IPS-NIHi7 (cell line): ENCODE data around the gene ZW10.
"Not testable (repeated sequence)": the region's sequence is repeated elsewhere in the genome, so short reads cannot be mapped to it uniquely, and the experiment has no call there.

ENCODE experiments used
- DNase-seq: peaks from one replicate; pipeline ENCODE4 v3.0.0; 2012; ENCODE audit warnings: mixed read lengths; ENCODE audit errors: extremely low spot score

Gene ZW10, protein sequence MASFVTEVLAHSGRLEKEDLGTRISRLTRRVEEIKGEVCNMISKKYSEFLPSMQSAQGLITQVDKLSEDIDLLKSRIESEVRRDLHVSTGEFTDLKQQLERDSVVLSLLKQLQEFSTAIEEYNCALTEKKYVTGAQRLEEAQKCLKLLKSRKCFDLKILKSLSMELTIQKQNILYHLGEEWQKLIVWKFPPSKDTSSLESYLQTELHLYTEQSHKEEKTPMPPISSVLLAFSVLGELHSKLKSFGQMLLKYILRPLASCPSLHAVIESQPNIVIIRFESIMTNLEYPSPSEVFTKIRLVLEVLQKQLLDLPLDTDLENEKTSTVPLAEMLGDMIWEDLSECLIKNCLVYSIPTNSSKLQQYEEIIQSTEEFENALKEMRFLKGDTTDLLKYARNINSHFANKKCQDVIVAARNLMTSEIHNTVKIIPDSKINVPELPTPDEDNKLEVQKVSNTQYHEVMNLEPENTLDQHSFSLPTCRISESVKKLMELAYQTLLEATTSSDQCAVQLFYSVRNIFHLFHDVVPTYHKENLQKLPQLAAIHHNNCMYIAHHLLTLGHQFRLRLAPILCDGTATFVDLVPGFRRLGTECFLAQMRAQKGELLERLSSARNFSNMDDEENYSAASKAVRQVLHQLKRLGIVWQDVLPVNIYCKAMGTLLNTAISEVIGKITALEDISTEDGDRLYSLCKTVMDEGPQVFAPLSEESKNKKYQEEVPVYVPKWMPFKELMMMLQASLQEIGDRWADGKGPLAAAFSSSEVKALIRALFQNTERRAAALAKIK

DNA sequence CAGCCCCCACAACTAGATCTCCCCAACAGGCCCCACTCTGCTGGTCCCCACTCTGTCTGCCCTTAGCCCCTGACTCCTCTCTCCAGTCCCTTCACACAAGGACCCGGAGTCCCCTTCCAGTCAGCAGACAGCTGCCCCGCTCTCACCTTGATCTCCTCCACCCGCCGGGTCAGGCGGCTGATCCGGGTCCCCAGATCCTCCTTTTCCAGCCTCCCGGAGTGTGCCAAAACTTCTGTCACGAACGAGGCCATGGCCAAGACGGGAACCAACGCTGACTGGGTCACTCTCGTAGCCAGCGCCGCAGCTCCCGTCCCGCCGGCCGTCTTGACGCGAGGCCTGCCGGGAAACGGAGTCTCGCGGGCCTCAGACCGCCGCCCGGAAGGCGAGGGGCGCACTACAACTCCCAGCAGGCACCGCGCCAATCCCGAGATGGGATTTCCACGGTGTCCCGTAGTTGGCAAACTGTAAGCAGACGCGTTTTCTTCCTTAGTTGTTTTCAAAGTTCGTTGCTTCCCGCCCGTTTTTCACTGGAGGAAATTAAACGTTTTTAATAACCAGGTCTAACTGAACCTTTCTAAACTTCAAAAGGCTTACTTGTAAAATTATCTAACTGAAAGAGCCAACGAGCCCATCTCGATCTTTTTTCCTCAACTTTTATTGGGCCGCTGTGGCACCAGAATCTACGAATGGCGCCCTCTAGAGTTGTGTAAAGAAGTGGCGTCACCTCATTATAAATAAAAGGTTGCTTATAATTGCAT, at the start of gene ZW10:
ZW10 (minus strand) TSS at position 277 of the 758 bp plus-strand sequence; CDS start at position 251, 26 bp downstream.
- DNase-seq: peak; percentile 95

DNA sequence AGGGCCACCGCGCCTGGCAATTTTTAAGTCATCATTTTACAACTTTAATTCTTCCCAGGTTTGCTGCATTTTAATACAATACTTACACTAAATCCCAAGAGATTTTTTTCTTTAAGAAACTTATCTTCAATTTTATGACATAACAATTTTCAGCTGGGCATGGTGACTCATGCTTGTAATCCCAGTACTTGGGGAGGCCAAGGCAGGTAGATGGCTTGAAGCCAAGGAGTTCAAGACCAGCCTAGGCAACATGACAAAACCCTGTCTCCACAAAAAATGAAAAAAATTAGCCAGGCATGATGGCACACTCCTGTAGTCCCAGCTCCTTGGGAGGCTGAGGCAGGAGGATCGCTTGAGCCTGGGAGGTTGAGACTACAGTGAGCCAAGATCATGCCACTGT, 44.9 kb upstream of the ZW10 start:
- no peak for DNase-seq

- no peak for DNase-seq
These were observed 44.1 kb upstream of the ZW10 start for GRCh38 chr11:113817626-113818025.

GRCh38 chr11:113817162-113817561, 43.7 kb upstream of the ZW10 start:
- no peak for DNase-seq

DNA sequence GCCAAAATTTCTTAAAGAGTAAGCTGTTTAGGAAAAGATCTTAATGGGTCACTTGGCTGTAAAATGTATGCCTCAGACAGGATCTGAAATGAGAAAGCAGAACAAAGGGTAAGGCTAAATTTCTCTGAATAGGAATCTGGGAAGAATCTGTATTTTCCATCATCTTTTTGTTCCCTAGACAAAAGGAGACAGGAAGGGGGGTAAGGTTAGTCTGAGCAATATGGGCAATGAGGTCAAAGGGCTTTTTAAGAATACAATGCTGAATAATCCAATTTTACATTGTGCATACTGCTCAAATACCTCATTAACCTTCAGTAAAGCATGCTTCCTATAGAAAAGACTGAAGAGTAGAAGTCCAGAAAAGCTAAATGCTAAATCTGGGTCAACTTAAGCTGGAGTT, 40.7 kb upstream of the ZW10 start:
- no peak for DNase-seq

- no peak for DNase-seq
These were observed 35.4 kb upstream of the ZW10 start for GRCh38 chr11:113808931-113809330.

DNA sequence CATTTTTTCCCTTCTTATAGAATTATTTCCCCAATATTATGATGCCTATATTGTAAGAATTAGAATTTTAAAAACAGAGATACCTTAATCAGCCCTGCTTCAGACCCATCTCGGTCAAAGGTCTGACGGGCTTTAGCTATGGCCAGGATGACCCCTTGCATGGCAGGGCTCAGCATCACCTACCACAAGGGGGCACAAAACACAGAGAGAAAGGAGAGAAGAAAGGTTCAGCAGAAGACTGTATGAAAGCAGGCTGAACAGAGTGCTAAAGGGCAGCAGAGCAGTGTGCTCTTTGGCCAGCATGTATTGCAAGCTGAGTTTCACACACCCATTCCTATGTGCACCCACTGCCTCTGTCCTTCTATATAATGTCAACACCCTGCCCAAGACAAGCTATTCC, 32.9 kb upstream of the ZW10 start:
- DNase-seq: peak; percentile 78

DNA sequence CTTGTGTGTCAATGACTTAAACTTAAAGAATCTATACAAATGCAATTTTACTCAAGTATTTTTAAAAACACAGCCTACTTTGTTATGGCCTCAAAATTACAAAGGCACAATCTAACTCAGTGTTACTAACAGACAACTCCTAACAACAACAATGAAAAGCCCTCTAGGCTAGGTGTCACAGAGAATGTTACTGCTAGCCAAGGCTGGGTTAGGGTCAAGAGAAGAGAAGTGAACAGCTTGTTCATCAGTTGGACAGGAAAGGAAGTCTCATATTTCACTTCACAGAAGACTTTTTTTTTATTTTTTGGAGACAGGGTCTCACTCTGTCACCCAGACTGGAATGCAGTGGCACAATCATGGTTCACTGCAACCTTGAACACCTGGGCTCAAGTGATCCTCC, 32.1 kb upstream of the ZW10 start:
- no peak for DNase-seq

DNA sequence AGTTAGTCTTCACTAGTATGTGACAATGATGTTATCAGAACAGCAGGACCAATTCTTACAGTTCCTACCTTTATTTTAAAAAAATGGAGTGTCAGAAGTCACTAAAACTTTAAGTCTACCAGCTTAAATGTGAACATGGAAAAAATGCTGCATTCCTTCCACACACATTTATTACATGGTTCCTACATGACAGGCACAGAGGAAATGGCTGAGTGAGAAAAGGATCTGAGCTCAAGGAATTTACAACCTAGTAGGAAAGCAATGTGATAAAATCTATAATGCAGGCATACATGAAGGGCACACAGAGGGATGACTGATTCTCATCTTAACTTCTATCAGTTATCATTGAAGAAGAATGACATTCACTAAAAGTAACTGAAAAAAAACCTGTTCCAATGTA, 29.1 kb upstream of the ZW10 start:
- no peak for DNase-seq

- DNase-seq: peak; percentile 65
These were observed 23.3 kb upstream of the ZW10 start for GRCh38 chr11:113796663-113797259.

- DNase-seq: no peak
These were observed 16.3 kb upstream of the ZW10 start for GRCh38 chr11:113789675-113790320.

DNA sequence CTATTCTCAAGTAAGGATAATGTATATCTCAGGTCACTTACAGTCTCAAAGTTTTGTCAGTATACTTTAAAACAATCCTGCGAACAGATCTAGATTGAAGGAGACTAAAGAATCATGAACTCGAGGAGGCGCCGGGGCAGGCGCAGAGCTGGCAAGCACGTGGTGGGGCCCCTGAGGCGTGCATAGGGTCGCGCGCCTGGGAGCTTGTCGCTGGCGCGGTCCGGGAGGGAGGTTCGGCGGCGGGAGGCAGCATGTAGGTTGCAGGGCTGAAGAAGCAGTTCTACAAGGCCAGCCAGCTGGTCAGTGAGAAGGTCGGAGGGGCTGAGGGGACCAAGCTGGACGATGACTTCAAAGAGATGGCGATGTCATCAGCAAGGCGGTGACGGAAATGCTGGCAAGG, 15.5 kb upstream of the ZW10 start:
- not testable (repeated sequence) for DNase-seq

DNA sequence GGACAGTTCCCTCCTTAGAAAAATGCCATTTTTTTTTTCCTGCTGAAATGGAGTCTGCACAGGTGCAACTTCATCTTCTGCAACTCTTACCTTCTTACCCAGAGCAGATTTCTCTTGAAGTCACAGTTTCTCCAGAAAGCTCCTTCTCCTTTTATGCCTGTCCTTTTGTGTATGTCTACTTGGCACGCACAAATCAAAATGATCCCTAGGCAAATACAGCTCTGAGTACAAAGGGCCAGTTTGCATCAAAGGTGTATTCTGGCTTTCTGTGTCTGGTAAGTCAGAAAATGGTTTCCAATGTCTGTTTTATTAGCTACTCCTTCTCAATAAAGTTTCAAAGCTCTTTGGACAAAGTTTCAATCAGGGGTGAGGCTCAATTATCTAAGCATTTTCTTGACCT, 8.6 kb upstream of the ZW10 start:
- no peak for DNase-seq

DNA sequence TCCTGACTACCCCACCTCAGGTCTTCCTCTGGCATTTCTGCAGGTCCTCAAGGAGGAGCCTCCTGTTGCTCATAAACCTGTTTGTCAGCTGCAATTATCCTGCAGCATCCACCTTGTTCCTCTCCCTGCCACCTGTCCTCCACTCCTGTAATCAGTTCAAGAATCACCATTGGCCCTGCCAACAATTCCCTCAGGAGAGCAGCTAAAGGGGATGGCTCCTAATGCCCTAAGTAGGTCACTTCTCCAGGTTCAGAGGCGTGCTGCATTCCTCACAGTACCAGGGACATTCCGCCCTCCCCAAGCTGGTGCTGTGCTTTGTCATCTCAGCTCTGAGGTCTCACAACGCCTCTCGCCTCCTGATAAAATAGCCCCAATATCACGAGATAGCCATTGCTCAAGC, 8.2 kb upstream of the ZW10 start:
- peak; percentile 19 for DNase-seq

DNA sequence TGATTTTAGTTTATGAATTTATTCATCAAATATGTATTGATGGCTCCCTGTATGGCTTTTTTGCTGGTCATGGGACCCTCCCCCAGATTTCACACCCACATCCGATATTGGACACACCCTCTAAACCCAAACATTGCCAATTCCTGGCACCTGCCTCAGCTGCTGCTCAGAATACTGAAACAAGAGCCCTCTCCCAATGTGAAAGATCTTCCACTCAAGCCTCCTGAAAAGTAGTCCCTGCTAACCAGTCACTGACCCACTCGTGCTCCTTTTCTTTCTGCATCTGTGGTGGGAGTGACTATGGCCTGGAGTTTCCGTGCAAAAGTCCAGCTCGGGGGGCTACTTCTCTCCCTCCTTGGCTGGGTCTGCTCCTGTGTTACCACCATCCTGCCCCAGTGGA, 6.0 kb upstream of the ZW10 start, which contains the start of gene CLDN25:
CLDN25 (plus strand) TSS at position 301 of the 400 bp plus-strand sequence; CDS start at position 301, 0 bp downstream.
- DNase-seq: no peak

GRCh38 chr11:113778111-113778910, 4.8 kb upstream of the ZW10 start:
- no peak for DNase-seq

DNA sequence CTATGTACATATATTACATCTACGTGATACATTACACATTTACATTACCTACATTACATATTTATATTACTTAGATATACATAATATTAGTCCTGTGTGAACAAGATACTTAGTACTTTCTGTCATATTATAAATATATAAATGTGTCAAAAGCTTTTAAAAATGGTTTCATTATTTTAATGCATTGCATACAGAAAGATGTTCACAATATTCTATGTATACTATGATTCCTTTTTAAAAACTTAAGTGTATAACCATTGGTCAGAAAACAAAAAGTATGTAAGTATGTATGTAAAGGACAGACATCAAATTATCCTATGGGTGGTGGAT, 647 bp upstream of the ZW10 start:
- no peak for DNase-seq

- peak; percentile 54 for DNase-seq
These were observed 438 bp downstream of the ZW10 start for GRCh38 chr11:113773092-113773415.

DNA sequence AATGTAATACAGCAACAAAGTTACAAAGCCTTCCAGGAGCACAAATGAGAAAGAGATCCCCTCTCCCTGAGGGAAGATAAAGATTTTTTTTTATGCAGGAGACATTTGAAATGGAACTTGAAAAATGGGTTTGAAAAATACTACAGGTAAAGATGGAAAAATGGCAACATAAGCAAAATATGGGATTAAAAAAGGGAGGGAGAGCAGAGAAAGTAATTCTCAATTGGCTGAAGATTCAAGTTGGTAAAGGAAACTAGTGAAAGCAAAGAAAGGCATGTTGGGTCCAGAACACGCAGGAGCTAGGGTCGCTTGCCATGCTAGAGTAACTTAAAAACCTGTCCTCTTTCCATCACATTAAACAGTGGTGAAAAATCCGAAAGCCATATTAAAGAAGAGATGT, 1.5 kb downstream of the ZW10 start:
- DNase-seq: no peak

DNA sequence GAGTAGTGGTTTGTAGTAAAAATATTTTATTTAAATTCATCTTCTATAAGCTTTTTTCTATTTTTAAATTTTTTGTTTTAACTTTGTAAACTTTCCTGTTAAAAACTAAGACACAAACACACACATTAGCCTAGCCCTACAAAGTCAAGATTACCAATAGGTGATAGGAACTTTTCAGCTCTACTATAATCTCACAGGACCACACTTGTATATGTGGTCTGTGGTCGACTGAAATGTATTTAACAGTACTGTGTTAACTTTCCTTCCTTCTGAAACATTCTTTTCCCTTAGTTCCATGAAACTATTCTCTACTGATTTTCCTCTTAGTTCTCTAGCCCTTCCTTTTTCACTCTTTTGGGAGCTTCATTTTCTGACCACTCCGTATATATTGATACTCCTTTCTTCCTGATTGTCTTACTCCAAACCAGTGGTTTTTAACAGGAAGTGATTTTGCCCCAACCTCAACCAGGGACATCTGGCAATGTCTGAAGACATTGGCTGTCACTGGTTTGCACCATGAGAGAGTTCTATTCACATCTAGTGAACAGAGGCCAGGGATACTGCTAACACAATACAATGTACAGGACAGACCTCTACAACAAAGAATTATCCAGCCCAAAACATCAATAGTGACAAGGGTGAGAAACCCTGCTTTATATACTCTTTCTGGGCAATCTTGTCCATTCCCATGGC, 8.8 kb downstream of the ZW10 start:
- no peak for DNase-seq
